HAP-1 (cell line): Measurements from ENCODE around the gene BAHD1.

Experiments used
- DNase-seq, 2 experiments: peaks; one replicate each; pipeline ENCODE4 v3.0.0-alpha.2; 2016 to 2020; ENCODE audit warnings: low spot score in 2 of 2
- H3K27me3 ChIP-seq: fragments of 250-450 bp; sonication (Bioruptor Pico); 2 replicates; pipeline ENCODE4 v1.5.1; 2020; ENCODE audit warnings: low read depth, mild to moderate bottlenecking, moderate library complexity
- H3K36me3 ChIP-seq: fragments of 250-450 bp; sonication (Bioruptor Pico); replicated peaks from 2 replicates; pipeline ENCODE4 v1.5.1; 2020; ENCODE audit warnings: mild to moderate bottlenecking
- H3K4me1 ChIP-seq: fragments of 250-450 bp; sonication (Bioruptor Pico); 2 replicates; pipeline ENCODE4 v1.5.1; 2020; ENCODE audit warnings: mild to moderate bottlenecking
- H3K4me3 ChIP-seq: fragments of 250-450 bp; sonication (Bioruptor Pico); 2 replicates; pipeline ENCODE4 v1.5.1; 2020; ENCODE audit warnings: mild to moderate bottlenecking, moderate library complexity
- H3K9me3 ChIP-seq: fragments of 250-450 bp; sonication (Bioruptor Pico); 2 replicates; pipeline ENCODE4 v1.5.1; 2020; ENCODE audit warnings: mild to moderate bottlenecking, moderate library complexity
- in situ Hi-C: fragments of 300-500 bp; cut with MboI; formaldehyde crosslinking; loops from 3 replicates; pipeline ENCODE4 v1.14.3; 2020; ENCODE audit warnings: low sequenced_read_pairs, inconsistent platforms, mixed read lengths

BAHD1 gene

DNA sequence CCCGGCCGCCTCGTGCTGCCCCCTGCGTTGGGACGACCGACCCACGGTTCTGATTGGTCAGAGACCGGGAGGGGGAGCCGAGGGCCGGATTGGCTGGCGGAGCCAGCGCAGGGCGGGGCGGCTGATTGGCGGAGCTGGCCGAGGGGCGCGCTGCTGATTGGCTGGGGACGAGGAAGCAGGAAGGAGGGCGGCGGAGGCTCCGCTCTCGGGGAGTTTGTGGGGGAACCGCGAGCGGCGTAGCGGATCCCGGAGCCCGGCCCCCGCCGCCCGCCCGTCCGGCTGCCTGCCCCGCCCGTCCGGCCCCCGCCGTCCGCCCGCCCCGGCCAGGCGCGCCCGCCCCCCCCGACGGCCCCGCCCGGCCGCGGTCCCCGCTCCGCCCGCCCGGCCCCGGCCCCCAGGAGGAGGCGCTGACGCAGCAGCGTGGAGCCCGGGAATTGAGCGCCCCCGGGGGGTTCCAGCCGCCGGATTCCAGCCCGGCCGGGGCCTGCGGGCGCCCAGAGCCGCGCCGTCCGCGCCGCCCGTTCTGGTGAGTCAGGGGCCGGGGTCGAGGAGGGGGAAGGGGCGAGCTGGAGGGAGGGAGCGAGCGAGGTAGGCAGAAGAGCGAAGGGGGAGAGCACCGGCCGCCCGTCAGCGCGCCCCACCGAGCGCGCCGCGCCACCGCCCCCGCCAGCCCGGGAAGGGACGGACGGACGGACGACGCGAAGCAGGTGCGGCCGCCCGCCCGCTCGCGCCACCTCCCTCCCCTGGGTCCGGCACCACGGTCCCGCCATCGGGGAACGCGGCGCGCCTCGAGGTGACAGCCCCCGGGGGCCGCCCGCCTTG, at the start of gene BAHD1:
Gene BAHD1 (plus strand): TSS at position 211 of the 822 bp plus-strand sequence. CDS start 17,512 bp downstream, outside the sequence.
- Histone ChIP-seq H3K4me1 (peaks cover 45% of the 10 kb centered on the region), H3K36me3 (no peaks in the 10 kb centered on the region), H3K9me3 (no peaks in the 10 kb centered on the region), H3K27me3 (peaks cover 7% of the 10 kb centered on the region), H3K4me3 (peak within 1 kb of the TSS; percentile 63)
- in situ Hi-C loops: no loop called here
- peak; percentile 93 to 99 for DNase-seq

DNA sequence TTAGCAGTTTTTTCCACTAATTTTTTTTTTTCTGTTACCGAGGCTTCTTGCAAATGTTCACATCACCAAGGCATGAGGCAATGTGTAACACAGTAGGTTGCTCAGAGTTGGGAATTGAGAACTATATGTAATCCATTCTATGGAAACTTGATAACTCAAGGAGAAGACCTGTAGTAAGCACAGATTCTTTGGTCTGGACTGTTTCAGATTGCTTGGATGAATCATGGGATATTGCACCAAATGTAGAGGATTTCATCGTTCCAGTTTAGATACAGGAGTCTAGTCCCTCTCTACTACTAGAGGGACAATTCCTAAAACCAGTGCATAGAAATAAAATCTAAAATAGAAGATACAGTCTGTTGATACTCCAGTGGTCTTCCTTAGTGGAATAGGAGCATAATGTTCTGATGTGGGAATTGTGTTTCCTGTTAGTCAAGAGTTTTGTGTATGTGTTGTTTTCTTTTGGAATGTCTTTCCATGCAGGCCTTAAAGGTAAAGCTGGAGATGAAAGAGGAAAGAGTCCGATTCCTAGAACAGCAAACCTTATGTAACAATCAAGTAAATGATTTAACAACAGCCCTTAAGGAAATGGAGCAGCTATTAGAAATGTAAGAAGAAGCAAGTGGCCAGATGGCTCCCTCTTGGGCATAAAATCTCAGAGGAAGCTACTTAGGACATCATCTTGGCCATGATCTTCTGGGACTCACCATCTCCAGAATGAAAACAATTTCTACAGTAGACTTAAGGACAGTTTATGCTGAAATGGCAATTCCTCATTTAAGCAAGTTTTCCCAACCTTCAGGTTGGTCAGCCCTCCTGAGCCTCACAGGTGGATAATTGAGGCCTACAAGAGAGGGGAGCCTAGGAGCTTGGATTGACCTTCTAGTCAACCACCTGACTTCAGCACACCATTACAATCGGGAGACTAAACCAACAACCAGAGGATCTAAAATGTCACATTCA, 47.5 kb upstream of the BAHD1 start:
- Histone ChIP-seq H3K36me3 (peaks cover 68% of the 10 kb centered on the region), H3K9me3 (no peaks in the 10 kb centered on the region), H3K4me3 (no peak overlapping the region), H3K27me3 (no peaks in the 10 kb centered on the region), H3K4me1 (no peaks in the 10 kb centered on the region)
- DNase-seq: no peak
- in situ Hi-C loops: no loop called here

DNA sequence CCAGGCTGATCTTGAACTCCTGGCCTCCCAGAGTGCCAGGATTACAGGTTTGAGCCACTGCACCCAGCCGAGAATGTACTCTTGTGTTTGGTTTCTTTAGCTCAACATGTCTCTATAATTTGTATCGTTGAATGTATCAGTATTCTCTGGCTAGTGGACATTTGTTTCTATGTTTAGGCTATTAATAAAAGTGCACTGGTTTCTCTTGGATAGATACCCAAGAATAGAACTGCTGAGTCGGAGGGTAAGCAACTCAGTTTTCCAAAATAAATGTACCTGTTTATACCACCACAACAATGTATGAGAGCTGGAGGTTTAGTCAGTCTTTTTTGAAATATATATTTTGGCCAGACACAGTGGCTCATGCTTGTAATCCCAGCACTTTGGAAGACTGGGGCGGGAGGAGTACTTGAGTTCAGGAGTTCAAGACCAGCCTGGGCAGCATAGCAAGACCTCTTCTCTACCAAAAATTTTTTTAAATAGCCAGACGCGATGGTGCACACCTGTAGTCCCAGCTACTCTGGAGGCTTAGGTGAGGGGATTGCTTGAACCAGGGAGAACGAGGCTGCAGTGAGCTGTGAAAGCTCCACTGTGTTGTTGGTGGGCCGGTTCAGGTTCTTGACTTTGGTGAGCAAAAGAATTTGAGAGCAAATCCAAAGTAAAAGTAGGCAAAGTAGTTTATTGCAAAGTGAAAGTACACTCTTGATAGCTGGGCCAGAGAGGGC, 42.9 kb upstream of the BAHD1 start:
- no peak for DNase-seq
- peaks cover 22% of the 10 kb centered on the region for H3K36me3 ChIP-seq
- in situ Hi-C loops: no loop called here

GRCh38 chr15:40398413-40398873, 42.3 kb upstream of the BAHD1 start:
- H3K9me3 ChIP-seq: no peaks in the 10 kb centered on the region
- no peak for DNase-seq
- peaks cover 16% of the 10 kb centered on the region for H3K36me3 ChIP-seq
- in situ Hi-C loops: no loop called here
- no peaks in the 10 kb centered on the region for H3K27me3 ChIP-seq
- no peaks in the 10 kb centered on the region for H3K4me1 ChIP-seq
- no peak overlapping the region for H3K4me3 ChIP-seq

More for the DNA sequence above, 42.9 kb upstream of the BAHD1 start:
- Histone ChIP-seq H3K4me1 (no peaks in the 10 kb centered on the region), H3K27me3 (no peaks in the 10 kb centered on the region), H3K4me3 (no peak overlapping the region), H3K9me3 (no peaks in the 10 kb centered on the region)

DNA sequence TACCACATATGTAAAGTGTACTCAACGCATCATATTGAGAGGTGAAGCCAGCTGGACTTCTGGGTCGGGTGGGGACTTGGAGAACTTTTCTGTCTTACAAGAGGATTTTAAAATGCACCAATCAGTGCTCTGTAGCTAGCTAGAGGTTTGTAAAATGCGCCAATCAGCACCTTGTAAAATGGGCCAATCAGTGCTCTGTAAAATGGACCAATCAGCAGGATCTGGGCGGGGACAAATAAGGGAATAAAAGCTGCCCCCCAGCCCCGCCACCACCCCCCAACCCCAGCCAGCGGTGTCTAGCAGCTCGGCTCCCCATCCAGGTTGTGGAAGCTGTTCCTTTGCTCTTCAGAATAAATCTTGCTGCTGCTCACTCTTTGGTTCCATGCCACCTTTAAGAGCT, 41.4 kb upstream of the BAHD1 start:
- in situ Hi-C loops: no loop called here
- H3K36me3 ChIP-seq: peaks cover 8% of the 10 kb centered on the region
- H3K4me3 ChIP-seq: no peak overlapping the region

GRCh38 chr15:40405501-40406381, 35.0 kb upstream of the BAHD1 start, which contains the start of gene IVD:
TSS of gene IVD (plus strand) at chr15:40405795. CDS start at chr15:40405828, 33 bp downstream.
- H3K4me1 ChIP-seq: peaks cover 7% of the 10 kb centered on the region
- H3K9me3 ChIP-seq: no peaks in the 10 kb centered on the region
- DNase-seq: peak; percentile 94 to 96
- in situ Hi-C loops: no loop called here
- no peaks in the 10 kb centered on the region for H3K27me3 ChIP-seq
- H3K36me3 ChIP-seq: peaks cover 26% of the 10 kb centered on the region
- peak within 1 kb of the TSS; percentile 78 for H3K4me3 ChIP-seq

More for the DNA sequence above, 41.4 kb upstream of the BAHD1 start:
- no peaks in the 10 kb centered on the region for H3K27me3 ChIP-seq
- no peaks in the 10 kb centered on the region for H3K4me1 ChIP-seq
- DNase-seq: no peak
- H3K9me3 ChIP-seq: no peaks in the 10 kb centered on the region

- in situ Hi-C loops: no loop called here
- Histone ChIP-seq H3K4me3 (peak overlapping the region; percentile 78; the same call in 1 of the 2 replicates), H3K9me3 (no peaks in the 10 kb centered on the region), H3K4me1 (peaks cover 7% of the 10 kb centered on the region), H3K36me3 (peaks cover 41% of the 10 kb centered on the region), H3K27me3 (no peaks in the 10 kb centered on the region)
- DNase-seq: no peak
Observed at GRCh38 chr15:40407330-40407990, 33.3 kb upstream of the BAHD1 start.

DNA sequence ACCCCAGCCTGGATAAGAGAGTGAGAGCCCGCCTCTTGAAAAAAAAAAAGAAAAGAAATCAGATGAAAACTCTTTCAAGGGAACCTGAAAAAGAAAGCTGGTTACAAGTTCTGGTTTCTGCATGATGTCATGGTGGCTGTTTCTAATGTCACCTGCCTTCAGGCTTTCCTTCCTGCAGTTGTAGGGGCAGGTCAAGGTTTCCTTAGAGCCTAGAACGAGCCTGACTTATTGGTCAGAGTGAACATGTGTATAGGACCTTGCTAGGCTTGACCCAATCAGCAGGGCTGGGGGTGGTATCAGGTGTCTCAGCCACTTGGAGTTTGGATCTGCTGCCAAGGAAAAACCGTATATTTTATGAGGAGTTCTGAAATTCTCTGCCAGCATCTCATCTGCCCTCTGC, 31.4 kb upstream of the BAHD1 start:
- Histone ChIP-seq H3K36me3 (peaks cover 60% of the 10 kb centered on the region), H3K9me3 (no peaks in the 10 kb centered on the region), H3K27me3 (no peaks in the 10 kb centered on the region), H3K4me3 (no peak overlapping the region), H3K4me1 (peaks cover 7% of the 10 kb centered on the region)
- DNase-seq: no peak
- in situ Hi-C loops: no loop called here

DNA sequence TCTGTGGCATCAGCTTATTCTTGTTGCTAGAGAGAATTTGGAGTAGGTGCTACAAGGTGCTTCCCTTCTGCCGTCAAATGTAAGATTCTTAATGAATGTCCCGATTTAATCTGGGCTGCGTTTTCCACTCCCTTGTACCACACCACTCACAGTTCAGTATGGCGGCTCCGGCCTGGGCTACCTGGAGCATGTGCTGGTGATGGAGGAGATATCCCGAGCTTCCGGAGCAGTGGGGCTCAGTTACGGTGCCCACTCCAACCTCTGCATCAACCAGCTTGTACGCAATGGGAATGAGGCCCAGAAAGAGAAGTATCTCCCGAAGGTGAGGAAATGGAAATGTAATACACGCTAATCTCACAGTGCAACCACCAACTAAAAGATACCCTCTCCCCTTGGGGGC, 30.3 kb upstream of the BAHD1 start:
- Histone ChIP-seq H3K4me3 (no peak overlapping the region), H3K27me3 (no peaks in the 10 kb centered on the region), H3K36me3 (peaks cover 71% of the 10 kb centered on the region), H3K4me1 (peaks cover 4% of the 10 kb centered on the region), H3K9me3 (no peaks in the 10 kb centered on the region)
- in situ Hi-C loops: no loop called here
- DNase-seq: no peak

DNA sequence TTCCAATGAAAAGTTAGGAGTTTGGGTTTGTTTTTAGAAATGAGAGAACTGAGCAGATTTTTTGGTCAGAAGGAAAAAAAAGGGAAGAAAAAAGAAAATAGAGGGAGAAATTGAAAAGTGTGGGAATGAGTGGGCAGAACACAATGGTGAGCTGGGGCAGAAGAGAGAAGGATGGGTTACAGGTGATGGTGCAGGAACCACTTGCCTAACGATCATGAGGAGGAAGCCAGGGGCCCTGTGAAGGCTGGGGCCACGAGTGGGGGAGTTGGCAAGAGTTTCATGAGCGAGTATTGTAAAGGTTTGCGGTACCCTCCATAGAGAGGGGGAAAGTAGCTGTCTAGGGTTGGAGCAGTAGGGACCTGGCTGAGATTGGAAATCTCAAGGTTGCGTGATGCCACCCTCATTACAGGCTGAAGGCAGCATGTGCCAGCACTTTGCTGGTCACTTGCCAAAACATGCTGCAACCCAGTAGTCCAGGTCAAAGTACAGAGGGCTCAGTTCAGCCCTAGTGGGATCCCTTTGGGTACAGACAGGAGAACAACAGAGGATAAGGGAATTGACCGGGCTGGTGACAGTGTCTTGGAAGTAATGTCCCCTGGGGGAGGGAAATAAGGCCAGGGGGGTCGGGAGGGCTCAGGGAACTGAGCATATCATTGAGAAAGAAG, 28.5 kb upstream of the BAHD1 start:
- H3K36me3 ChIP-seq: peaks cover 81% of the 10 kb centered on the region
- no peaks in the 10 kb centered on the region for H3K9me3 ChIP-seq
- DNase-seq: no peak
- no peaks in the 10 kb centered on the region for H3K27me3 ChIP-seq
- H3K4me3 ChIP-seq: no peak overlapping the region
- in situ Hi-C loops: no loop called here
- H3K4me1 ChIP-seq: no peaks in the 10 kb centered on the region

- Histone ChIP-seq H3K27me3 (no peaks in the 10 kb centered on the region), H3K4me3 (no peak overlapping the region), H3K36me3 (peaks cover 77% of the 10 kb centered on the region), H3K4me1 (no peaks in the 10 kb centered on the region), H3K9me3 (no peaks in the 10 kb centered on the region)
- DNase-seq: no peak
- in situ Hi-C loops: no loop called here
Observed at GRCh38 chr15:40413036-40413435, 27.7 kb upstream of the BAHD1 start.

DNA sequence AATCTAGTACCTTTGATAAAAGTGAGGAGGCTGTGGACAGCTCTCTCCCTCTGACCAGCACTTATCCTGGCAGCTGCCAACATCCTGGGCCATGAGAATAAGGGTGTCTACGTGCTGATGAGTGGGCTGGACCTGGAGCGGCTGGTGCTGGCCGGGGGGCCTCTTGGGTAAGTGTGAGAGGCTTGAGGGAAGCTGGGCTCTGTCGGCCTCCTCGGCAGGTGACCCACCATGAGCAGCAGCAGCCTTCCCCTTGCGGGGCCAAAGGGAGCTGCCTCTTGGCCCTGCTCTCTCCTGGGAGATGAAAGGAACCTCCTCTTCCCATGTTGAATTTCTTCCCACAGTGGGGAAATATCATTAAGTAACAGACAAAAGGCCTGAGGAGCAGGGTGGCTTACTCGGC, 25.9 kb upstream of the BAHD1 start:
- in situ Hi-C loops: no loop called here
- no peaks in the 10 kb centered on the region for H3K9me3 ChIP-seq
- H3K4me3 ChIP-seq: no peak overlapping the region
- H3K36me3 ChIP-seq: peaks cover 81% of the 10 kb centered on the region
- no peaks in the 10 kb centered on the region for H3K4me1 ChIP-seq
- no peak for DNase-seq
- no peaks in the 10 kb centered on the region for H3K27me3 ChIP-seq
